ENCODE measurements around the gene IL1RAPL2.

GRCh38 chrX:105610411-105610810, 1044.4 kb downstream of the IL1RAPL2 start:
- TF ChIP-seq CTCF (conservative IDR thresholded peaks at IDR 0.05) (no peak), EZH2 (IDR thresholded peaks at IDR 0.05; ENCODE audit: low read depth) (no peak)

All from PC-9 (cell line).